CD4-positive, CD25-positive, alpha-beta regulatory T cell (primary cell): Measurements from ENCODE around the gene LIN28B. TPM values are rescaled to one million over a fixed set of nuclear protein-coding genes. Genes with fewer than 3 reads are reported as not detected.
"Not testable (repeated sequence)": the region's sequence is repeated elsewhere in the genome, so short reads cannot be mapped to it uniquely, and the experiment has no call there.

Experiments used
- ATAC-seq, 2 donors: fragments of 150-1000 bp; cut with Tn5 transposase; one replicate each; pipeline ENCODE4 v1.10.0; 2021; ENCODE audit warnings: low read depth in 2 of 2, moderate number of reproducible peaks in 2 of 2, moderate library complexity in 1 of 2
- DNase-seq, 3 donors: peaks; one replicate each; pipeline versions ENCODE4 v3.0.0 to v3.0.0-alpha.2; 2012 to 2022; ENCODE audit warnings: mixed read lengths in 1 of 3
- H3K27ac ChIP-seq: one replicate; pipeline ENCODE4 v1.7.0; 2013; ENCODE audit warnings: mild to moderate bottlenecking, low read length; ENCODE audit not compliant: insufficient read depth, poor library complexity, severe bottlenecking
- H3K27me3 ChIP-seq: one replicate; pipeline ENCODE4 v1.7.0; 2013; ENCODE audit warnings: low read length; ENCODE audit not compliant: control insufficient read depth, insufficient read depth
- H3K36me3 ChIP-seq: one replicate; pipeline ENCODE4 v1.7.0; 2013; ENCODE audit warnings: mild to moderate bottlenecking, low read length, moderate library complexity; ENCODE audit not compliant: control insufficient read depth, insufficient read depth
- H3K4me1 ChIP-seq: 2 replicates; pipeline ENCODE4 v1.7.0; 2013; ENCODE audit warnings: mild to moderate bottlenecking, low read length; ENCODE audit not compliant: insufficient read depth, control insufficient read depth, poor library complexity, severe bottlenecking
- H3K4me3 ChIP-seq: one replicate; pipeline ENCODE4 v1.7.0; 2013; ENCODE audit warnings: low read depth, mild to moderate bottlenecking, low read length, moderate library complexity
- H3K9me3 ChIP-seq, 2 experiments: 1 replicate in 1 of 2; 2 replicates in 1 of 2; pipeline ENCODE4 v1.7.0; 2013; ENCODE audit warnings: low read length in 2 of 2, mild to moderate bottlenecking in 1 of 2, moderate library complexity in 1 of 2; ENCODE audit not compliant: control insufficient read depth in 2 of 2
- H3K27ac Mint-ChIP-seq, 3 donors: one replicate each; pipeline ENCODE4 v1.8.0; 2020 to 2022; ENCODE audit warnings: mild to moderate bottlenecking in 3 of 3, mixed read lengths in 3 of 3, moderate library complexity in 2 of 3
- H3K27me3 Mint-ChIP-seq: one replicate; pipeline ENCODE4 v1.8.0; 2022; ENCODE audit warnings: mild to moderate bottlenecking, mixed read lengths
- H3K36me3 Mint-ChIP-seq: one replicate; pipeline ENCODE4 v1.8.0; 2020; ENCODE audit warnings: mixed read lengths
- H3K4me1 Mint-ChIP-seq, 4 donors: one replicate each; pipeline ENCODE4 v1.8.0; 2020 to 2022; ENCODE audit warnings: mixed read lengths in 4 of 4, mild to moderate bottlenecking in 1 of 4
- H3K4me3 Mint-ChIP-seq, 4 donors: one replicate each; pipeline ENCODE4 v1.8.0; 2020 to 2022; ENCODE audit warnings: mild to moderate bottlenecking in 4 of 4, mixed read lengths in 4 of 4, moderate library complexity in 3 of 4
- H3K9me3 Mint-ChIP-seq, 7 donors: one replicate each; pipeline ENCODE4 v1.8.0; 2020 to 2022; ENCODE audit warnings: mixed read lengths in 7 of 7, mild to moderate bottlenecking in 3 of 7, moderate library complexity in 2 of 7
- polyA plus RNA-seq, 4 donors: library from polyadenylated mRNA; unstranded; fragments of 300-500 nt; fragmentation: Illumina TruSeq; gene quantifications; one replicate each; pipeline ENCODE4 v1.2.3, GENCODE V29; 2021
- total RNA-seq: library from RNA; stranded (reverse); gene quantifications from one replicate; pipeline ENCODE4 v1.2.3, GENCODE V29; 2022

LIN28B gene
- total and polyA plus RNA-seq, 5 donors from 2014 or later: not detected

DNA sequence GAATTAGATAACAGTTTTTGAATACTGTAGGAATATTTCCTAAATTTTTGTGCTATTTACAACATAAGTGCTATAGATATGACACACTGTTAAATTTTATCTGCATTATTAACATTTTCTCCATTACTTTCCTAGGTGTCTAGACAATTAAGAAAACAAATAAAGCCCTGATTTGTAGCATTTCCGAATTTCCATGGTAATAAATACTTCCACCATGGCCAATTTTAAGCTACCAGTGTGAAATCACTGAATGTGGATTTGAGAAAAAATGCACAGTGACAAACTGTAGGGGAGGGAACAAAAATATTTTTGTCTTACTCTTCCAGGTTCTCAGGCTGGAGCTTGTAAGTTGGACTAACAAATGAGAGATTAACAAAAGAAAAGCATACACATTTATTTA, 27.9 kb downstream of the LIN28B start:
- no peaks in the 10 kb centered on the region for H3K4me1 ChIP-seq
- H3K4me3 ChIP-seq: no peak overlapping the region
- H3K4me3 Mint-ChIP-seq: no peak overlapping the region
- no peaks in the 10 kb centered on the region for H3K27me3 ChIP-seq
- no peak overlapping the region for H3K27ac ChIP-seq
- H3K9me3 ChIP-seq: no peaks in the 10 kb centered on the region
- H3K36me3 ChIP-seq: no peaks in the 10 kb centered on the region
- peaks cover 12% of the 10 kb centered on the region for H3K27me3 Mint-ChIP-seq
- ATAC-seq: no peak
- H3K4me1 Mint-ChIP-seq: no peaks in the 10 kb centered on the region
- H3K27ac Mint-ChIP-seq: no peak overlapping the region
- H3K36me3 Mint-ChIP-seq: no peaks in the 10 kb centered on the region
- H3K9me3 Mint-ChIP-seq: peaks cover 0 to 3% (median 0%) of the 10 kb centered on the region in 7 donors
- no peak for DNase-seq

DNA sequence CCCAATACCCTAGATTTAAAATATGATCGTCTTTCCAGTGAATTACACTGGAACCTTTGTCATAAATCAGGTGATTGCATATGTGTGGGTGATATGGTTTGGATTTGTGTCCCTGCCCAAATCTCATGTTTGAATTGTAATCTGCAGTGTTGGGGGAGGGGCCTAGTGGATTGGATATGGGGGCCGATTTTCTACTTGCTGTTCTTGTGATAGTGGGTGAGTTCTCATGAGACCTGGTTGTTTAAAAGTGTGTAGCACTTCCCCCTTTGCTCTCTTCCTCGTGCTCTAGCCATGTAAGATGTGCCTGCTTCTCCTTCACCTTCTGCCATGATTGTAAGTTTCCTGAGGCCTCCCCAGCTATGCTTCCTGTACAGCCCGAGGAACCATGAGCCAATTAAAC, 29.0 kb downstream of the LIN28B start:
- peaks cover 12% of the 10 kb centered on the region for H3K27me3 Mint-ChIP-seq
- not testable (repeated sequence) for H3K27me3 ChIP-seq, H3K27ac Mint-ChIP-seq, H3K36me3 ChIP-seq, H3K4me3 Mint-ChIP-seq, DNase-seq, H3K4me1 ChIP-seq, H3K9me3 Mint-ChIP-seq, H3K4me1 Mint-ChIP-seq, H3K27ac ChIP-seq, H3K36me3 Mint-ChIP-seq, H3K4me3 ChIP-seq, H3K9me3 ChIP-seq, ATAC-seq

DNA sequence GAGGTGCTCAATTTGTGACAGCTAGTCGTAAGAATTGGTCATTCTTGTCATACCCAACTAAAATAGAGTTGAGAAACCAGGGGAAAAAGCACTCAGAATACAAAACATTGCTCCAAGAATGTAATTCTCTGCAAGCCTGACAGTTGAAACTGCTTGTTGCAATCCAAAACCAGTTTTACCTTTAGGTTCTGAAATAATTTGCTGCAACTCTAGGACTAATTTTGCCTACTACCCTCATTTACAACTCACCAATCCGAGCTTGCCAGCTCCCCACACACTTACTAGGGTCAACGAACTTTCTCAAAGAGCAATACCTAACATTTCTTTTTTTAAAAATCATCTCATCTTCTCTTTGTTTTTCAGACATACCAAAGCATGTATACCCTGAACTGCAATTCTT, 29.7 kb downstream of the LIN28B start:
- Mint-ChIP-seq H3K36me3 (no peaks in the 10 kb centered on the region), H3K9me3 (peaks cover 0 to 3% (median 0%) of the 10 kb centered on the region in 7 donors)
- no peaks in the 10 kb centered on the region for H3K9me3 ChIP-seq

DNA sequence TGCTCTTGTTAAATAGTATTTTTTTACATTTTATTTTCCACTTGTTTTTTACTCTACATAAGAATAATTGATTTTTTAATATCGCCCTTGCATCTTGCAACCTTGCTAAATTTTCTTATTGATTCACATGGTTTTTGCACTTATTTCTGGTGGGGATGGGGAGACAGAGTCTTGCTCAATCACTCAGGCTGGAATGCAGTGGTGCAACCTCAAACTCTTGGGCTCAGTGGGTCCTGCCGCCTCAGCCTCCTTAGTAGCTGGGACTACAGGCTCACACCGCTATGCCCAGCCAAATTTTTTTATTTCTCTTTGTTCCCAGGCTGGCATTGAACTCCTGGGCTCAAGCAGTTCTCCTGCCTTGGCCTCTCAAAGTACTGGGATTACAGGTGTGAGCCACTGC, 30.3 kb downstream of the LIN28B start:
- DNase-seq (no peak), ATAC-seq (no peak)
- no peaks in the 10 kb centered on the region for H3K4me1 ChIP-seq
- peaks cover 12% of the 10 kb centered on the region for H3K27me3 Mint-ChIP-seq
- H3K27ac Mint-ChIP-seq: no peak overlapping the region
- no peaks in the 10 kb centered on the region for H3K9me3 ChIP-seq
- H3K36me3 ChIP-seq: no peaks in the 10 kb centered on the region
- no peak overlapping the region for H3K4me3 Mint-ChIP-seq
- H3K27me3 ChIP-seq: no peaks in the 10 kb centered on the region
- no peaks in the 10 kb centered on the region for H3K4me1 Mint-ChIP-seq
- no peak overlapping the region for H3K4me3 ChIP-seq
- peaks cover 0 to 3% (median 0%) of the 10 kb centered on the region in 7 donors for H3K9me3 Mint-ChIP-seq
- H3K27ac ChIP-seq: no peak overlapping the region
- no peaks in the 10 kb centered on the region for H3K36me3 Mint-ChIP-seq

More for the DNA sequence above, 29.7 kb downstream of the LIN28B start:
- Histone ChIP-seq H3K27ac (no peak overlapping the region), H3K4me1 (no peaks in the 10 kb centered on the region), H3K27me3 (no peaks in the 10 kb centered on the region), H3K36me3 (no peaks in the 10 kb centered on the region), H3K4me3 (no peak overlapping the region)
- H3K4me1 Mint-ChIP-seq: no peaks in the 10 kb centered on the region
- no peak overlapping the region for H3K27ac Mint-ChIP-seq
- no peak for ATAC-seq
- peaks cover 12% of the 10 kb centered on the region for H3K27me3 Mint-ChIP-seq
- DNase-seq: no peak
- H3K4me3 Mint-ChIP-seq: no peak overlapping the region

DNA sequence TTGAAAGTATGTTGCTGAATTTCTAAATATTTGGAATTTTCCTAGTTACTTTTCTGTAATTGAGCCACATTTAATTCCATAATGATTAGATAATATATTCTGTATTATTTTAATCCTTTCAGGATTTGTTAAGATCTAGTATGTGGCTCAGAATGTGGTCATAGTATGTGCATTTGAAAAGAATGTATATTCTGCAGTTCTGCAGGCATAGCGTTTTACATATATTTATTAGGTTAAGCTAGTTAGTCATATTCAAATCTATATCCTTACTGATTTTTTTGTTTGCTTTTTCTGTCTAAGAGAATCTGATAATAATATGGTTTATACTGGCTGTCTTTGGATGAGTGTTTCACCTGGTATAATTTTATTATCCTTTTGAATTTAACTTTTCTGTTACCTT, 33.2 kb downstream of the LIN28B start:
- Mint-ChIP-seq H3K36me3 (no peaks in the 10 kb centered on the region), H3K4me3 (no peak overlapping the region), H3K9me3 (peaks cover 0 to 4% (median 0%) of the 10 kb centered on the region in 7 donors), H3K4me1 (no peaks in the 10 kb centered on the region), H3K27me3 (peaks cover 9% of the 10 kb centered on the region), H3K27ac (no peak overlapping the region)
- ATAC-seq: no peak
- Histone ChIP-seq H3K27me3 (no peaks in the 10 kb centered on the region), H3K9me3 (no peaks in the 10 kb centered on the region), H3K4me3 (no peak overlapping the region), H3K36me3 (no peaks in the 10 kb centered on the region), H3K27ac (no peak overlapping the region), H3K4me1 (no peaks in the 10 kb centered on the region)
- DNase-seq: no peak

DNA sequence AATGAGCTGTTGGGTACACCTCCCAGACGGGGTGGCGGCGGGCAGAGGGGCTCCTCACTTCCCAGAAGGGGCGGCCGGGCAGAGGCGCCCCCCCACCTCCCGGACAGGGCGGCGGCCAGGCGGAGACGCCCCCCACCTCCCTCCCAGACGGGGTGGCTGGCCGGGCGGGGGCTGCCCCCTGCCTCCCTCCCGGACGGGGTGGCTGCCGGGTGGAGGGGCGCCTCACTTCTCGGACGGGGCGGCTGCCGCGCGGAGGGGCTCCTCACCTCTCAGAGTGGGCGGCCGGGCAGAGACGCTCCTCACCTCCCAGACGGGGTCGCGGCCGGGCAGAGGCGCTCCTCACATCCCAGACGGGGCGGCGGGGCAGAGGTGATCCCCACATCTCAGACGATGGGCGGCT, 34.2 kb downstream of the LIN28B start:
- H3K4me3 ChIP-seq, H3K4me1 Mint-ChIP-seq, H3K9me3 Mint-ChIP-seq, H3K27ac Mint-ChIP-seq, H3K36me3 ChIP-seq, DNase-seq, H3K27ac ChIP-seq, H3K9me3 ChIP-seq, H3K4me3 Mint-ChIP-seq, H3K4me1 ChIP-seq, ATAC-seq, H3K27me3 ChIP-seq, H3K27me3 Mint-ChIP-seq, H3K36me3 Mint-ChIP-seq: not testable (repeated sequence)

DNA sequence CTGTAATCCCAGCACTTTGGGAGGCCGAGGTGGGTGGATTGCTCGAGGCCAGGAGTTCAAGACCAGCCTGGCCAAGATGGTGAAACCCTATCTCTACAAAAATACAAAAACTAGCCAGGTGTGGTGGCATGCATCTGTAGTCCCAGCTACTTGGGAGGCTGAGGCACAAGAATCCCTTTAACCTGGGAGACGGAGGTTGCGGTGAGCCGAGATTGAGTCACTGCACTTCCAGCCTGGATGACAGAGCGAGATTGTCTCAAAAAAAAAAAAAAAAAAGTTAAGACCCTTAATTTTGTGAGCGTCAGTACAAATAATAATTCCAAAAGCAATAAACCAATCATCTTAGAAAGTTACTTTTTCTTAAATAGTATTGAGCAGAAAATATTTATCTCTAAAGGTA, 36.7 kb downstream of the LIN28B start:
- H3K4me1 Mint-ChIP-seq, H3K36me3 Mint-ChIP-seq, H3K27ac ChIP-seq, H3K4me1 ChIP-seq, H3K27ac Mint-ChIP-seq, H3K9me3 Mint-ChIP-seq, DNase-seq, H3K27me3 ChIP-seq, H3K36me3 ChIP-seq, H3K9me3 ChIP-seq, H3K4me3 ChIP-seq, H3K4me3 Mint-ChIP-seq, H3K27me3 Mint-ChIP-seq, ATAC-seq: not testable (repeated sequence)

DNA sequence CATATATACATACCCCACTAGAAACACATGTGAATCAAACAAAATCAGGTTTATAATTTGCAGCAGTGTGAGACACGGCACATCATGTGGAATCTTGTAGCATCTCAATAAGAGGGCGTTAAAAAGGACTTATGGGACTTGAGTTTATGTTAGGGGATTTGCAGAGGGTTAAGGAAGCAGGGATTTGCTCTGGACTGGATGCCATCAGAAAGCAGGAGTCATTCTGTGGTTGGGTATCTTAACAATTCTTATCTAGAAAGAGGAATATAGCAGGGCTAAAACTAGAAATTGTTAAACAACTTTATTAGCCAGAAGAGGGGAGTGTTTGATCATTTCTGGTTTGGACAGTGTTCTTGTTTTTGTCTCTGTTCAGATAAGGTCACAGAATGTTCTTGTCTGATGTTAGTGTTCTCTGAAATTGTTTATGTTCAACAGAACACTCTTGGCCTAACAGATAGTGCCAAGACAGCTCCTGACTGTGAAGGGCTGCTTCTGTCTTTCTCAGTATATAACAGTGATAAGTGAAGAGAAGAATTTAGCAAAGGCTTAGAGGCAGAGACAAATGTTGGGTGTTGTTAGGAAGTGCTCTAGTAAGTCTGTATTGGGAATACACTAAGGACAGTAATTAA, 39.2 kb downstream of the LIN28B start:
- peaks cover 5% of the 10 kb centered on the region for H3K27me3 Mint-ChIP-seq
- H3K4me1 Mint-ChIP-seq: no peaks in the 10 kb centered on the region
- Histone ChIP-seq H3K4me3 (no peak overlapping the region), H3K9me3 (no peaks in the 10 kb centered on the region), H3K27me3 (no peaks in the 10 kb centered on the region), H3K27ac (no peak overlapping the region), H3K36me3 (no peaks in the 10 kb centered on the region), H3K4me1 (no peaks in the 10 kb centered on the region)
- DNase-seq (no peak), ATAC-seq (no peak)
- H3K27ac Mint-ChIP-seq: no peak overlapping the region
- H3K36me3 Mint-ChIP-seq: no peaks in the 10 kb centered on the region
- no peak overlapping the region for H3K4me3 Mint-ChIP-seq
- peaks cover 0 to 2% (median 0%) of the 10 kb centered on the region in 7 donors for H3K9me3 Mint-ChIP-seq
